Colon (tissue), 2 donors: ENCODE results near the gene RGS11.

Experiments
- FAIRE-seq: peaks from 2 replicates; lab custom pipeline; 2012; peaks lifted over from hg19 to GRCh38; lab: Jason Lieb, UNC
- donor health status: control.
- donor health status: control.

RGS11 gene

GRCh38 chr16:296806-297510 is 21.2 kb upstream of the RGS11 start:
- FAIRE-seq = no peak

- no peak for FAIRE-seq
Measured at GRCh38 chr16:296276-296675, 20.5 kb upstream of the RGS11 start.

GRCh38 chr16:293043-293775 is 17.5 kb upstream of the RGS11 start:
- no peak for FAIRE-seq

- FAIRE-seq = no peak
Measured at GRCh38 chr16:291539-291938, 15.8 kb upstream of the RGS11 start.

- no peak for FAIRE-seq
Measured at GRCh38 chr16:290681-291405, 15.1 kb upstream of the RGS11 start.

- no peak for FAIRE-seq
Measured at GRCh38 chr16:290015-290680, 14.4 kb upstream of the RGS11 start.

GRCh38 chr16:289395-289997 is 13.8 kb upstream of the RGS11 start:
- no peak for FAIRE-seq

- no peak for FAIRE-seq
Measured at GRCh38 chr16:287981-288920, 12.5 kb upstream of the RGS11 start.

GRCh38 chr16:287298-287811 is 11.6 kb upstream of the RGS11 start:
- no peak for FAIRE-seq

GRCh38 chr16:286491-287297 is 10.9 kb upstream of the RGS11 start:
- FAIRE-seq = no peak

- FAIRE-seq = no peak
Measured at GRCh38 chr16:285146-286055, 9.7 kb upstream of the RGS11 start.

GRCh38 chr16:284204-285120 is 8.7 kb upstream of the RGS11 start:
- no peak for FAIRE-seq

GRCh38 chr16:283033-283805 is 7.5 kb upstream of the RGS11 start, which contains the start of gene PDIA2:
PDIA2 (plus strand) TSS chr16:283164; CDS start chr16:283170, 6 bp downstream.
- no peak for FAIRE-seq

- FAIRE-seq = no peak
Measured at GRCh38 chr16:282491-282890, 6.7 kb upstream of the RGS11 start.

- no peak for FAIRE-seq
Measured at GRCh38 chr16:281660-282255, 6.0 kb upstream of the RGS11 start.

- FAIRE-seq = no peak
Measured at GRCh38 chr16:280991-281659, 5.4 kb upstream of the RGS11 start.
